WTC11 (cell line): Measurements from ENCODE around the gene PRKAR1B. TPM values are rescaled to one million over a fixed set of nuclear protein-coding genes. Genes with fewer than 3 reads are reported as not detected.

ENCODE experiments used
- ATAC-seq: fragments of 200-7000 bp; cut with Tn5 transposase; 2 replicates; pipeline ENCODE4 v1.10.0; 2021; ENCODE audit warnings: mild to moderate bottlenecking, moderate library complexity
- CTCF ChIA-PET: fragments of 300-600 bp; sonication (Branson Sonifier 250); formaldehyde crosslinking; loops from one replicate; lab custom pipeline; 2021; ENCODE audit warnings: antibody characterized with exemption; lab: Charles Lee
- POLR2A ChIA-PET: fragments of 350-600 bp; sonication (Branson Sonifier 250); formaldehyde crosslinking; loops from one replicate; lab custom pipeline; 2021; ENCODE audit warnings: antibody characterized with exemption; lab: Charles Lee
- DNase-seq: peaks from one replicate; pipeline ENCODE4 v3.0.0; 2021; ENCODE audit warnings: low spot score
- H3K27ac Mint-ChIP-seq: 2 replicates; pipeline ENCODE4 v1.8.0; 2021; ENCODE audit warnings: mixed read lengths
- H3K27me3 Mint-ChIP-seq: 2 replicates; pipeline ENCODE4 v1.8.0; 2021; ENCODE audit warnings: low read depth, mild to moderate bottlenecking, moderate library complexity, mixed read lengths
- H3K36me3 Mint-ChIP-seq: 2 replicates; pipeline ENCODE4 v1.8.0; 2021; ENCODE audit warnings: mixed read lengths
- H3K4me1 Mint-ChIP-seq: 2 replicates; pipeline ENCODE4 v1.8.0; 2022; ENCODE audit warnings: mixed read lengths
- H3K4me3 Mint-ChIP-seq: 2 replicates; pipeline ENCODE4 v1.8.0; 2021; ENCODE audit warnings: mild to moderate bottlenecking, moderate library complexity, mixed read lengths
- H3K9me3 Mint-ChIP-seq: 2 replicates; pipeline ENCODE4 v1.8.0; 2021; ENCODE audit warnings: mixed read lengths
- CREB1 ChIP-seq: sonication (generic); formaldehyde crosslinking; IDR thresholded peaks from 2 replicates; pipeline ENCODE4 v1.8.0; 2023; ENCODE audit warnings: mild to moderate bottlenecking, missing genetic modification reagents
- GRHL2 ChIP-seq: fragments of 250-450 bp; sonication (Bioruptor Pico); IDR thresholded peaks from 2 replicates; pipeline ENCODE4 v1.8.0; 2022; ENCODE audit warnings: mild to moderate bottlenecking, moderate library complexity; ENCODE audit not compliant: insufficient replicate concordance, severe bottlenecking
- GTF2I ChIP-seq: fragments of 250-450 bp; sonication (Bioruptor Pico); conservative IDR thresholded peaks from 2 replicates; pipeline ENCODE4 v1.4.0; 2021; ENCODE audit warnings: mild to moderate bottlenecking
- HMGA2 ChIP-seq: fragments of 250-450 bp; sonication (Bioruptor Pico); IDR thresholded peaks from 2 replicates; pipeline ENCODE4 v1.4.0; 2021; ENCODE audit warnings: mild to moderate bottlenecking, moderate library complexity
- IRF2 ChIP-seq: sonication (generic); formaldehyde crosslinking; IDR thresholded peaks from 2 replicates; pipeline ENCODE4 v1.8.0; 2022; ENCODE audit warnings: low read depth, missing genetic modification reagents, borderline replicate concordance
- JAZF1 ChIP-seq: fragments of 250-450 bp; sonication (Bioruptor Pico); IDR thresholded peaks from 2 replicates; pipeline ENCODE4 v1.9.0; 2021; ENCODE audit warnings: moderate library complexity, mild to moderate bottlenecking, inconsistent platforms
- MXD4 ChIP-seq: fragments of 250-450 bp; sonication (Bioruptor Pico); IDR thresholded peaks from 2 replicates; pipeline ENCODE4 v1.8.0; 2021; ENCODE audit warnings: mild to moderate bottlenecking, moderate library complexity, borderline replicate concordance
- SP1 ChIP-seq: sonication (generic); formaldehyde crosslinking; conservative IDR thresholded peaks from 2 replicates; pipeline ENCODE4 v1.8.1; 2022; ENCODE audit warnings: missing genetic modification reagents
- TCF7 ChIP-seq: sonication (generic); formaldehyde crosslinking; IDR thresholded peaks from 2 replicates; pipeline ENCODE4 v1.8.0; 2022; ENCODE audit warnings: mild to moderate bottlenecking, low read depth, missing genetic modification reagents, moderate library complexity
- ZNF317 ChIP-seq: sonication (generic); formaldehyde crosslinking; IDR thresholded peaks from 2 replicates; pipeline ENCODE4 v1.8.1; 2023; ENCODE audit warnings: low read depth, mild to moderate bottlenecking, moderate library complexity, missing genetic modification reagents, borderline replicate concordance
- ZNF396 ChIP-seq: fragments of 250-450 bp; sonication (Bioruptor Pico); IDR thresholded peaks from 2 replicates; pipeline ENCODE4 v1.8.0; 2021; ENCODE audit warnings: mild to moderate bottlenecking, moderate library complexity, borderline replicate concordance
- ZNF423 ChIP-seq: fragments of 250-450 bp; sonication (Bioruptor Pico); IDR thresholded peaks from 2 replicates; pipeline ENCODE4 v2.1.2; 2022; ENCODE audit warnings: mild to moderate bottlenecking, moderate library complexity
- ZNF671 ChIP-seq: fragments of 250-450 bp; sonication (Bioruptor Pico); IDR thresholded peaks from 2 replicates; pipeline ENCODE4 v1.8.0; 2021; ENCODE audit warnings: mild to moderate bottlenecking
- total RNA-seq: library from RNA; stranded (reverse); gene quantifications from 3 replicates; pipeline ENCODE4 v1.2.3, GENCODE V29; 2021
- TF ChIP-seq, protein P1 (sequence below): sonication (generic); formaldehyde crosslinking; IDR thresholded peaks from 2 replicates; pipeline ENCODE4 v1.8.1; 2022; ENCODE audit warnings: missing genetic modification reagents, borderline replicate concordance
- TF ChIP-seq, protein P2 (sequence below): sonication (generic); formaldehyde crosslinking; IDR thresholded peaks from 2 replicates; pipeline ENCODE4 v1.8.1; 2023; ENCODE audit warnings: mild to moderate bottlenecking, missing genetic modification reagents, moderate library complexity
- TF ChIP-seq, protein P3 (sequence below): sonication (generic); formaldehyde crosslinking; IDR thresholded peaks from 2 replicates; pipeline ENCODE4 v1.8.0; 2022; ENCODE audit warnings: missing genetic modification reagents
- TF ChIP-seq, protein P4 (sequence below): sonication (generic); formaldehyde crosslinking; IDR thresholded peaks from 2 replicates; pipeline ENCODE4 v1.8.0; 2023; ENCODE audit warnings: missing genetic modification reagents
- TF ChIP-seq, protein P5 (sequence below): fragments of 250-450 bp; sonication (Bioruptor Pico); IDR thresholded peaks from 2 replicates; pipeline ENCODE4 v1.9.0; 2021; ENCODE audit warnings: mild to moderate bottlenecking

PRKAR1B gene
- total RNA-seq, 1 experiment from 2014 or later, result 43.6 TPM

DNA sequence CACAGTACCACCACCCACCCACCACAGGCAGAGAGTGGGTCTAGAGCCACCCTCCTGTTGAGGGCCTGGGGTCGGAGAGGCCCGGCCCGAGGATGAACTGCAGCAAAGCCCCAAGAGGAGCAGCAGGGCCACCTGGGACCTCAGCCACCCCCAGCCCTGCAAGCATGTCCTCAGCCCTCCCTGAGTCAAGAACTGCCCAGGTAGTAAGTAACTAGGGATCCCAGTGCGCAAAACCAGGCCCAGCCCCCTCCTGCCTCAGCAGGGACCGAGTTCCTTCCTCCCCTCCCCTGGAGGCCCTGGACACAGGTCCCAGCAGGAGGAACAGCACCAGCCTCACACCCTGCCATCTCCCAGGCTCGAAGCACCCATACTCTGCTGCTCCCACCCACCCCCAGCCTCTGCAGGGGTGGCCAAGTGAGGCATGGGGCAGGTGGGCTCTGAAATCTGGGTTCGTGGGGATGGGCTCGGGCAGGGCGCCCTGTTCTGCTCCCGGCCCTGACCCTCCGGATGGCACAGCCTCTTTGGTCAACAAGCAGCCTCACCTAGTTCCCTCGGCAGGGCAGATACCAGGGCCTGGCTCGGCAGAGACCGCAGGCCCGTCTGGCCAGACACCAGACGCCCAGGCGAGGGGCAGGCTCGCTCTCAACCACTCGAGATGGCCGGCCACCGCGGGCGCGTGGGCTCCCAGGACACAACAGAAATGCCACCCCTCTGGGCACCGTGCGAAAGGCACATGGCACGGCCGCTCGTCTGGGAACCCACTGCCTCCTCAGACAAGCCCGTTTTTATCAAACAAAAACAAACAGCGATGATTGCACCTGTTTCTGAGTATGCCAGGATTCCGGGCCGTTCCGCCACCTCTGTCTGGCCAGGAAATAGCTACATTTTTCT is 222.6 kb downstream of the PRKAR1B start:
- Mint-ChIP-seq H3K27me3 (no peaks in the 10 kb centered on the region), H3K9me3 (no peaks in the 10 kb centered on the region), H3K4me3 (no peak overlapping the region), H3K4me1 (peaks cover 9% of the 10 kb centered on the region), H3K27ac (0 out of 2 replicates have a peak overlapping the region, but pooled peaks have one; percentile 84), H3K36me3 (peaks cover 36% of the 10 kb centered on the region)
- ATAC-seq (no peak), DNase-seq (peak; percentile 9)
- TF ChIP-seq ZNF317, result no peak
- TF ChIP-seq, protein P1, sequence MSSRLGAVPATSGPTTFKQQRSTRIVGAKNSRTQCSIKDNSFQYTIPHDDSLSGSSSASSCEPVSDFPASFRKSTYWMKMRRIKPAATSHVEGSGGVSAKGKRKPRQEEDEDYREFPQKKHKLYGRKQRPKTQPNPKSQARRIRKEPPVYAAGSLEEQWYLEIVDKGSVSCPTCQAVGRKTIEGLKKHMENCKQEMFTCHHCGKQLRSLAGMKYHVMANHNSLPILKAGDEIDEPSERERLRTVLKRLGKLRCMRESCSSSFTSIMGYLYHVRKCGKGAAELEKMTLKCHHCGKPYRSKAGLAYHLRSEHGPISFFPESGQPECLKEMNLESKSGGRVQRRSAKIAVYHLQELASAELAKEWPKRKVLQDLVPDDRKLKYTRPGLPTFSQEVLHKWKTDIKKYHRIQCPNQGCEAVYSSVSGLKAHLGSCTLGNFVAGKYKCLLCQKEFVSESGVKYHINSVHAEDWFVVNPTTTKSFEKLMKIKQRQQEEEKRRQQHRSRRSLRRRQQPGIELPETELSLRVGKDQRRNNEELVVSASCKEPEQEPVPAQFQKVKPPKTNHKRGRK, result no peak
- ChIA-PET POLR2A (no interaction called here), CTCF (interaction anchor here (1.2 to 1.6 kb wide), 2 partner anchors 172 to 183 kb away, joined by 4 read pairs; no protein-coding TSS in a partner anchor)

DNA sequence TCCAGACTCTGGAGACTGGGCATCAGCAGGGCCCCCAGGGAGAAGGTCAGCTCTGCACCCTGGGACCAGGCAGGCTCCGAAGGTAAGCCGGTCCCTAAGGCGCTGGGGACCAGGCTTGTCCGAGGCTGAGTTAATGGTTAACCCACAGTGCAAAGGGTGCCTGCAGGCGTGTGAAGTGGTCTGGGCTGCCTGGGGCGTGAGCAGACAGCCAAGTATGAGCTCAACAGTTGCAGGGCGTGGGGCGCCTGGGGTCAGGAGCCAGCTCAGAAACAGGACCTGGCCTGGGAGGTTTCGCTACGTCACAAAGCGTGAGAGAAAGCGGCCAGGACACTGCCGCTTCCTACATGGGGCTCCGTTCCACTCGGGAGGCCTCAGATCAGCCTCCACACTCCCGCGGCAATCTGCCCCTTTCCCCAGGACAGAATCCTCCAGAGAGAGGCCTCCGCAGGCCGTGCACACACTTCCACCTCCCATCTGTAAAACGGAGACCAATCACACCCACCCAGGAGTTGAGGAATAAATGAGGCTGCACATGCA is 223.4 kb downstream of the PRKAR1B start:
- DNase-seq (peak; percentile 11), ATAC-seq (no peak)
- Mint-ChIP-seq H3K9me3 (no peaks in the 10 kb centered on the region), H3K4me3 (no peak overlapping the region), H3K27ac (peak overlapping the region; percentile 84), H3K36me3 (peaks cover 42% of the 10 kb centered on the region), H3K27me3 (no peaks in the 10 kb centered on the region), H3K4me1 (peaks cover 9% of the 10 kb centered on the region)
- TF ChIP-seq CREB1 (CRISPR knock-in tag) (no peak), TCF7 (CRISPR knock-in tag) (no peak), ZNF423 (no peak), GTF2I (CRISPR knock-in tag) (no peak), ZNF671 (CRISPR knock-in tag) (no peak)
- TF ChIP-seq, protein P2, sequence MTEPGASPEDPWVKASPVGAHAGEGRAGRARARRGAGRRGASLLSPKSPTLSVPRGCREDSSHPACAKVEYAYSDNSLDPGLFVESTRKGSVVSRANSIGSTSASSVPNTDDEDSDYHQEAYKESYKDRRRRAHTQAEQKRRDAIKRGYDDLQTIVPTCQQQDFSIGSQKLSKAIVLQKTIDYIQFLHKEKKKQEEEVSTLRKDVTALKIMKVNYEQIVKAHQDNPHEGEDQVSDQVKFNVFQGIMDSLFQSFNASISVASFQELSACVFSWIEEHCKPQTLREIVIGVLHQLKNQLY (CRISPR knock-in tag), result no peak
- TF ChIP-seq, protein P3, sequence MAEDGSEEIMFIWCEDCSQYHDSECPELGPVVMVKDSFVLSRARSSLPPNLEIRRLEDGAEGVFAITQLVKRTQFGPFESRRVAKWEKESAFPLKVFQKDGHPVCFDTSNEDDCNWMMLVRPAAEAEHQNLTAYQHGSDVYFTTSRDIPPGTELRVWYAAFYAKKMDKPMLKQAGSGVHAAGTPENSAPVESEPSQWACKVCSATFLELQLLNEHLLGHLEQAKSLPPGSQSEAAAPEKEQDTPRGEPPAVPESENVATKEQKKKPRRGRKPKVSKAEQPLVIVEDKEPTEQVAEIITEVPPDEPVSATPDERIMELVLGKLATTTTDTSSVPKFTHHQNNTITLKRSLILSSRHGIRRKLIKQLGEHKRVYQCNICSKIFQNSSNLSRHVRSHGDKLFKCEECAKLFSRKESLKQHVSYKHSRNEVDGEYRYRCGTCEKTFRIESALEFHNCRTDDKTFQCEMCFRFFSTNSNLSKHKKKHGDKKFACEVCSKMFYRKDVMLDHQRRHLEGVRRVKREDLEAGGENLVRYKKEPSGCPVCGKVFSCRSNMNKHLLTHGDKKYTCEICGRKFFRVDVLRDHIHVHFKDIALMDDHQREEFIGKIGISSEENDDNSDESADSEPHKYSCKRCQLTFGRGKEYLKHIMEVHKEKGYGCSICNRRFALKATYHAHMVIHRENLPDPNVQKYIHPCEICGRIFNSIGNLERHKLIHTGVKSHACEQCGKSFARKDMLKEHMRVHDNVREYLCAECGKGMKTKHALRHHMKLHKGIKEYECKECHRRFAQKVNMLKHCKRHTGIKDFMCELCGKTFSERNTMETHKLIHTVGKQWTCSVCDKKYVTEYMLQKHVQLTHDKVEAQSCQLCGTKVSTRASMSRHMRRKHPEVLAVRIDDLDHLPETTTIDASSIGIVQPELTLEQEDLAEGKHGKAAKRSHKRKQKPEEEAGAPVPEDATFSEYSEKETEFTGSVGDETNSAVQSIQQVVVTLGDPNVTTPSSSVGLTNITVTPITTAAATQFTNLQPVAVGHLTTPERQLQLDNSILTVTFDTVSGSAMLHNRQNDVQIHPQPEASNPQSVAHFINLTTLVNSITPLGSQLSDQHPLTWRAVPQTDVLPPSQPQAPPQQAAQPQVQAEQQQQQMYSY, result no peak
- TF ChIP-seq, protein P4, sequence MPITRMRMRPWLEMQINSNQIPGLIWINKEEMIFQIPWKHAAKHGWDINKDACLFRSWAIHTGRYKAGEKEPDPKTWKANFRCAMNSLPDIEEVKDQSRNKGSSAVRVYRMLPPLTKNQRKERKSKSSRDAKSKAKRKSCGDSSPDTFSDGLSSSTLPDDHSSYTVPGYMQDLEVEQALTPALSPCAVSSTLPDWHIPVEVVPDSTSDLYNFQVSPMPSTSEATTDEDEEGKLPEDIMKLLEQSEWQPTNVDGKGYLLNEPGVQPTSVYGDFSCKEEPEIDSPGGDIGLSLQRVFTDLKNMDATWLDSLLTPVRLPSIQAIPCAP, result no peak
- ChIA-PET POLR2A (no interaction called here), CTCF (interaction anchor here (0.6 to 1.6 kb wide), 4 partner anchors 12 to 182 kb away, joined by 3 to 4 read pairs (median 4); no protein-coding TSS in a partner anchor)

DNA sequence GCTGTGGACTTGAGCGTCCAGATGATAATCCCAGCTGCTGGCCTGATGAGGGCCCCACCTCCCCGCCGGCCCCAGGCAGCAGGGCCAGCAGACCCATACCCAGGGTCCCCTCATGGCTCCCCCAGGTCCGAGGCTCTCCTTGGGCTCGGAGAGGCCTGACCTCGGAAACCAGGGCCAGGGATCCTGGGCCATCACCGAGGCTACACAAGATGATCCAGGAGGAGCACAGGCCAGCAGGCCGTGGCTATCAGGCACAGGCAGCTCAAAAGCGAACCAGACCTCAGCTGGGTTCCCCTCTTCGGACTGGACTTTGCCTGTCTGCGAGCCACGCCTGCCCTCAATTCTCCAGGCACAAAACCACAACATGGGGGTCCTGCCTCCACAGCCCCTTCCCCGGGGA is 224.8 kb downstream of the PRKAR1B start:
- Mint-ChIP-seq H3K27me3 (no peaks in the 10 kb centered on the region), H3K36me3 (peaks cover 52% of the 10 kb centered on the region), H3K4me1 (peaks cover 16% of the 10 kb centered on the region), H3K4me3 (no peak overlapping the region), H3K9me3 (no peaks in the 10 kb centered on the region), H3K27ac (no peak overlapping the region)
- ChIA-PET POLR2A (interaction anchor here (0.7 kb wide), 1 partner anchor 58 kb away, joined by 4 read pairs; no protein-coding TSS in a partner anchor), CTCF (interaction anchor here (0.8 kb wide), 1 partner anchor 13 kb away, joined by 4 read pairs; no protein-coding TSS in a partner anchor)
- DNase-seq, result no peak
- no peak for ATAC-seq
- TF ChIP-seq SP1 (CRISPR knock-in tag) (no peak), ZNF396 (CRISPR knock-in tag) (no peak), JAZF1 (no peak), GRHL2 (CRISPR knock-in tag) (no peak), IRF2 (CRISPR knock-in tag) (no peak), MXD4 (CRISPR knock-in tag) (no peak), HMGA2 (CRISPR knock-in tag) (no peak)
- TF ChIP-seq, protein P5, sequence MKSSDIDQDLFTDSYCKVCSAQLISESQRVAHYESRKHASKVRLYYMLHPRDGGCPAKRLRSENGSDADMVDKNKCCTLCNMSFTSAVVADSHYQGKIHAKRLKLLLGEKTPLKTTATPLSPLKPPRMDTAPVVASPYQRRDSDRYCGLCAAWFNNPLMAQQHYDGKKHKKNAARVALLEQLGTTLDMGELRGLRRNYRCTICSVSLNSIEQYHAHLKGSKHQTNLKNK (CRISPR knock-in tag), result no peak
